ENCODE results near the gene ANKRD18B. TPM values are rescaled to one million over a fixed set of nuclear protein-coding genes. Genes with fewer than 3 reads are reported as not detected.
A peak's percentile ranks its signal among the peaks of the same experiment; 100 is the strongest.
"Not testable (repeated sequence)": the region's sequence is repeated elsewhere in the genome, so short reads cannot be mapped to it uniquely, and the experiment has no call there.

ANKRD18B gene
- 1 to 10 TPM in 1 of 3 donors, under 1 TPM in 2; 0.34 to 1.6 (median 0.93) TPM for polyA plus RNA-seq (ENCODE audit: insufficient read length in 3 of 3)
- long read RNA-seq, donor 1: 0 reads
- long read RNA-seq, donor 2: 0 reads
- long read RNA-seq, donor 3: 0 reads
- long read RNA-seq, donor 4: 0 reads
- long read RNA-seq, donor 5: 0 reads
- long read RNA-seq, donor 6: 0 reads
- long read RNA-seq, donor 7: 0 reads
- long read RNA-seq, donor 8: 0 reads
- long read RNA-seq, donor 9: 0 reads
- long read RNA-seq, donor 10: 0 reads
- long read RNA-seq, donor 11: 0 reads
- long read RNA-seq, donor 12: 0 reads
- long read RNA-seq, donor 13: 0 reads
- long read RNA-seq, donor 14: 0 reads
- long read RNA-seq, donor 15: 0 reads
- long read RNA-seq, donor 16: 0 reads

- DNase-seq: peak; percentile 50
Observed at GRCh38 chr9:33523397-33524305, at the start of gene ANKRD18B. Gene ANKRD18B, plus strand, starts transcription at chr9:33524251. Its CDS starts 239 bp downstream, at chr9:33524490.

- no peak for DNase-seq
Observed at GRCh38 chr9:33475357-33475756, 48.7 kb upstream of the ANKRD18B start.

- DNase-seq: no peak
Observed at GRCh38 chr9:33476503-33476902, 47.5 kb upstream of the ANKRD18B start.

- no peak for DNase-seq
Observed at GRCh38 chr9:33480106-33480505, 43.9 kb upstream of the ANKRD18B start.

- DNase-seq: no peak
Observed at GRCh38 chr9:33480976-33481375, 43.1 kb upstream of the ANKRD18B start.

- DNase-seq: not testable (repeated sequence)
Observed at GRCh38 chr9:33485312-33485711, 38.7 kb upstream of the ANKRD18B start.

- no peak for DNase-seq
Observed at GRCh38 chr9:33489066-33489465, 35.0 kb upstream of the ANKRD18B start.

GRCh38 chr9:33493819-33494218 is 30.2 kb upstream of the ANKRD18B start:
- DNase-seq: not testable (repeated sequence)

GRCh38 chr9:33498387-33498786 is 25.7 kb upstream of the ANKRD18B start:
- DNase-seq: no peak

- no peak for DNase-seq
Observed at GRCh38 chr9:33506626-33507370, 17.3 kb upstream of the ANKRD18B start.

- peak; percentile 67 for DNase-seq
Observed at GRCh38 chr9:33510262-33511183, 13.5 kb upstream of the ANKRD18B start.

GRCh38 chr9:33511184-33511517 is 12.9 kb upstream of the ANKRD18B start:
- not testable (repeated sequence) for DNase-seq

- DNase-seq: not testable (repeated sequence)
Observed at GRCh38 chr9:33512535-33512934, 11.5 kb upstream of the ANKRD18B start.

GRCh38 chr9:33515342-33515995 is 8.6 kb upstream of the ANKRD18B start:
- not testable (repeated sequence) for DNase-seq

GRCh38 chr9:33516397-33516796 is 7.7 kb upstream of the ANKRD18B start:
- DNase-seq: not testable (repeated sequence)

GRCh38 chr9:33517373-33517772 is 6.7 kb upstream of the ANKRD18B start:
- DNase-seq: no peak

- not testable (repeated sequence) for DNase-seq
Observed at GRCh38 chr9:33517934-33518577, 6.0 kb upstream of the ANKRD18B start.

- not testable (repeated sequence) for DNase-seq
Observed at GRCh38 chr9:33521861-33522260, 2.2 kb upstream of the ANKRD18B start.

- no peak for DNase-seq
Observed at GRCh38 chr9:33524306-33524947, 376 bp downstream of the ANKRD18B start.
